Prostate gland (tissue), 2 donors: Measurements from ENCODE around the gene SLC26A5. TPM values are rescaled to one million over a fixed set of nuclear protein-coding genes. Genes with fewer than 3 reads are reported as not detected.
"Not testable (repeated sequence)": the region's sequence is repeated elsewhere in the genome, so short reads cannot be mapped to it uniquely, and the experiment has no call there.

ENCODE experiments used
- DNase-seq: peaks from one replicate; pipeline ENCODE4 v3.0.0-alpha.2; 2019; ENCODE audit warnings: low spot score
- H3K27ac ChIP-seq, 2 donors: fragments of 200-600 bp; sonication (generic); 2 replicates each; pipeline ENCODE4 v1.5.1; 2017 to 2019
- H3K27me3 ChIP-seq: fragments of 200-600 bp; sonication (generic); replicated peaks from 2 replicates; pipeline ENCODE4 v1.5.1; 2019; ENCODE audit not compliant: insufficient read depth
- H3K36me3 ChIP-seq, 2 donors: fragments of 200-600 bp; sonication (generic); 1 replicate in 1 of 2; 2 replicates in 1 of 2; pipeline versions ENCODE4 v1.5.1 to v1.8.1; 2017 to 2019
- H3K4me1 ChIP-seq: fragments of 200-600 bp; sonication (generic); replicated peaks from 2 replicates; pipeline ENCODE4 v1.5.1; 2019
- H3K4me3 ChIP-seq, 2 donors: fragments of 200-600 bp; sonication (generic); 2 replicates each; pipeline ENCODE4 v1.5.1; 2017 to 2019
- H3K9me3 ChIP-seq: fragments of 200-600 bp; sonication (generic); 2 replicates; pipeline ENCODE4 v1.5.1; 2017
- CTCF ChIP-seq, 4 experiments: fragments of 200-600 bp in 2 of 4; fragments of 450-650 bp in 2 of 4; sonication (generic) in 2 of 4; IDR thresholded peaks; 1 replicate in 3 of 4; 2 replicates in 1 of 4; pipeline ENCODE4 v1.5.1; 2016 to 2019; ENCODE audit warnings: antibody characterized with exemption in 4 of 4, mild to moderate bottlenecking in 2 of 4, moderate library complexity in 2 of 4
- POLR2A ChIP-seq: fragments of 450-650 bp; IDR thresholded peaks from one replicate; pipeline ENCODE4 v1.6.1; 2016; ENCODE audit warnings: antibody characterized with exemption, mild to moderate bottlenecking
- POLR2AphosphoS5 ChIP-seq: sonication (generic); formaldehyde crosslinking; IDR thresholded peaks from one replicate; pipeline ENCODE4 v1.6.1; 2017; ENCODE audit warnings: antibody characterized with exemption
- WGBS: methylation state at CpG from one replicate; pipeline ENCODE4 v1.1.5; 2018; 5-methylcytosine and 5-hydroxymethylcytosine counted together
- intact Hi-C: fragments of 100-400 bp; cut with DNase I; formaldehyde crosslinking; loops from one replicate; pipeline ENCODE4 v1.14.2; 2022
- total RNA-seq, 2 donors: library from RNA; depleted of rRNA; stranded (reverse); fragments of >200 nt; gene quantifications; one replicate each; pipeline ENCODE4 v1.1.0, GENCODE V29; 2016

SLC26A5 gene
- total RNA-seq = 1 to 10 TPM; 1.5 to 3.9 TPM

- Histone ChIP-seq H3K4me3 (peak within 1 kb of the TSS; percentile 27 to 47), H3K4me1 (no peaks in the 10 kb centered on the region), H3K9me3 (no peaks in the 10 kb centered on the region), H3K27me3 (no peaks in the 10 kb centered on the region), H3K27ac (peak within 1 kb of the TSS; percentile 12 to 66), H3K36me3 (no peaks in the 10 kb centered on the region)
- intact Hi-C loops = no loop called here
- DNase-seq = peak; percentile 44
- WGBS = 2% methylated on average over 50 of the region's 54 CpGs
- TF ChIP-seq CTCF (IDR thresholded peaks at IDR 0.05) = no peak
- no peak for TF ChIP-seq POLR2A
- TF ChIP-seq POLR2AphosphoS5 = no peak
Measured at GRCh38 chr7:103446049-103446520, at the start of gene SLC26A5. SLC26A5 (minus strand) TSS chr7:103446207; CDS start chr7:103421514, 24,693 bp downstream.

- H3K9me3 ChIP-seq = no peaks in the 10 kb centered on the region
- no peaks in the 10 kb centered on the region for H3K27me3 ChIP-seq
- DNase-seq = peak; percentile 60
- intact Hi-C loops = no loop called here
- H3K27ac ChIP-seq = peak overlapping the region; percentile 12 to 66
- WGBS = 44% methylated on average over 4 of the region's 4 CpGs
- no peaks in the 10 kb centered on the region for H3K36me3 ChIP-seq
- H3K4me3 ChIP-seq = no peak overlapping the region
- TF ChIP-seq POLR2AphosphoS5 (peak; percentile 77), CTCF (IDR thresholded peaks at IDR 0.05) (no peak)
- H3K4me1 ChIP-seq = peaks cover 2% of the 10 kb centered on the region
Measured at GRCh38 chr7:103487419-103487818, 41.4 kb upstream of the SLC26A5 start.

GRCh38 chr7:103486873-103487272, 40.9 kb upstream of the SLC26A5 start:
- WGBS = 80% methylated on average over 3 of the region's 3 CpGs
- DNase-seq, H3K4me1 ChIP-seq, H3K9me3 ChIP-seq, H3K4me3 ChIP-seq, intact Hi-C loops, H3K27me3 ChIP-seq, H3K36me3 ChIP-seq: not testable (repeated sequence)
- H3K27ac ChIP-seq = peak overlapping the region in 1 of 2 donors; percentile 11

GRCh38 chr7:103480771-103481170, 34.8 kb upstream of the SLC26A5 start:
- H3K4me3 ChIP-seq = no peak overlapping the region
- H3K4me1 ChIP-seq = no peaks in the 10 kb centered on the region
- H3K9me3 ChIP-seq = no peaks in the 10 kb centered on the region
- intact Hi-C loops = no loop called here
- TF ChIP-seq POLR2AphosphoS5 = no peak
- no peak for TF ChIP-seq CTCF (IDR thresholded peaks at IDR 0.05)
- no peak for TF ChIP-seq POLR2A
- DNase-seq = no peak
- no peaks in the 10 kb centered on the region for H3K36me3 ChIP-seq
- H3K27me3 ChIP-seq = no peaks in the 10 kb centered on the region
- no peak overlapping the region for H3K27ac ChIP-seq
- 56% methylated on average over 2 of the region's 2 CpGs for WGBS

- no peak for DNase-seq
- Histone ChIP-seq H3K36me3 (no peaks in the 10 kb centered on the region), H3K27ac (no peak overlapping the region), H3K4me1 (no peaks in the 10 kb centered on the region), H3K27me3 (no peaks in the 10 kb centered on the region), H3K9me3 (no peaks in the 10 kb centered on the region), H3K4me3 (no peak overlapping the region)
- TF ChIP-seq CTCF (IDR thresholded peaks at IDR 0.05) (no peak), POLR2AphosphoS5 (no peak), POLR2A (no peak)
- 42% methylated on average over 5 of the region's 5 CpGs for WGBS
- intact Hi-C loops = no loop called here
Measured at GRCh38 chr7:103474956-103475355, 28.9 kb upstream of the SLC26A5 start.
